Subcutaneous adipose tissue (tissue), 4 donors: ENCODE data around the gene ATP9A. TPM values are rescaled to one million over a fixed set of nuclear protein-coding genes. Genes with fewer than 3 reads are reported as not detected.

Experiments
- CTCF ChIP-seq: fragments of 450-650 bp; IDR thresholded peaks from one replicate; pipeline ENCODE4 v1.5.1; 2016; ENCODE audit warnings: low read depth, mild to moderate bottlenecking, control low read depth, antibody characterized with exemption, moderate library complexity
- total RNA-seq, 4 donors: library from RNA; depleted of rRNA; stranded (reverse); fragments of >200 nt; gene quantifications; one replicate each; pipeline ENCODE4 v1.1.0, GENCODE V29; 2016

The ATP9A gene
- total RNA-seq, 4 donors from 2014 or later = 77.2 to 128 (median 88.6) TPM

- TF ChIP-seq CTCF = no peak
Measured at GRCh38 chr20:51627586-51627985, 140.6 kb downstream of the ATP9A start.

DNA sequence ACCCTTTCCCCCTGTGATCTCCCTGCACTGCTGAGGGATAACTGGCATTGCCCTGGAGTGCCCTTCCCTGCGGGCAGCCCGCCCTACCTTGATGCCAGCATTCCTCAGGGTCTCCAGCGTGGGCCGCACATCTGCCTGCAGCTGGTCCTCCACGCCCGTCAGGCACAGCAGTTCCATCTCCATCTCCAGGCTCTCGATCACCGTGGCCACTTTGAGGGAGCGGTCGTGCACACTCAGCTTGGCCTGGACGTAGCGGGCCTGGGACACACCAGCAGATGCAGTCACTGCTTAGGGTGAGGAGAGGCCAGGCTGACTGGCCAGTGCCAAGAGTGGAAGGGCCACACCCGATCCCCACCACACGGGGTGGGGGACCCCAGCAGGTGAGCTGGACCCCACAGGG is 143.1 kb downstream of the ATP9A start:
- no peak for TF ChIP-seq CTCF

GRCh38 chr20:51624157-51624731 is 143.9 kb downstream of the ATP9A start:
- no peak for TF ChIP-seq CTCF

GRCh38 chr20:51623255-51623654 is 144.9 kb downstream of the ATP9A start:
- TF ChIP-seq CTCF = no peak

GRCh38 chr20:51622004-51622874 is 146.0 kb downstream of the ATP9A start:
- no peak for TF ChIP-seq CTCF

DNA sequence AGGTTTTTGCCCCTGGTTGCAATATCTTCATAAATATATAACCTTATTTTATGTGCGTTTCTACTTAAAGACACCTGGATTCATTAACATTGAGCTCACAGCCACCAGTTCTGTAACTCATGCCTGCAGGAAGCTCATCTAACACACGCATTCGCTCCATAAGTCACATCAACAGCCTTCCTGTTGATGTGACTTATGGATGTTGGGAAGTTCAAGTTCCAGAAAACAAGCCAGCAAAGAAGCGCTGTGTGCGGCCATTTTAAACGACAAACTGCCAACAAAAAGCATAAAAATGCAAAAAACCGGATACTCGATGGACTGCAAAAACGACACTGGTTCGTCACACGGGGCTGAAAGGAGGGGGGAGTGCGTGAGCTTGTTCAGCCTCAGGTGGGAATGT is 147.8 kb downstream of the ATP9A start:
- TF ChIP-seq CTCF = no peak

GRCh38 chr20:51616060-51616459 is 152.1 kb downstream of the ATP9A start:
- TF ChIP-seq CTCF = no peak
